Ammon's horn (tissue), 1 donor: ENCODE data around the gene BMP7.

ENCODE experiments used
- DNase-seq: peaks from one replicate; pipeline ENCODE4 v3.0.0-alpha.2; 2016; ENCODE audit warnings: low spot score

Gene BMP7

GRCh38 chr20:57229490-57229889 is 37.0 kb downstream of the BMP7 start:
- no peak for DNase-seq

DNA sequence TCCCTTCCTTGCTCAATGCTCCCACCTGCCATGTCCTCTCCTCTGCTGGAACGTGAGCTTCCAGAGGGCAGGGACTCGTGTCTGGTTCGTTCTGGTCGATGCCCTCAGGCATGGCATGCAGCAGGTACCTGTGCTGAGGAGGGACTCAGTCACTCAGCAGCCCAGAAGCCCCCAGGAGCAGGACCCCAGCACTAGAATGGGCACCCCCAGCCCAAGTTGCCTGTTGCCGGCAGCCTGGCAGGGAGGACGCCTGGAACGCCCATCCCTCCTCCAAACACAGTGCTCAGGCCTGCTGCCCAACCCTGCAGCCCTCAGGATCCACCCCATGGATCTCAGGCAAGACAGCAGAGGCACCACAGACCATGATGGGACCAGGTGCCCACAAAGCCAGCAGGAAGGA is 40.6 kb downstream of the BMP7 start:
- DNase-seq = no peak

GRCh38 chr20:57225197-57225733 is 41.2 kb downstream of the BMP7 start:
- no peak for DNase-seq

GRCh38 chr20:57224641-57225138 is 41.8 kb downstream of the BMP7 start:
- no peak for DNase-seq

DNA sequence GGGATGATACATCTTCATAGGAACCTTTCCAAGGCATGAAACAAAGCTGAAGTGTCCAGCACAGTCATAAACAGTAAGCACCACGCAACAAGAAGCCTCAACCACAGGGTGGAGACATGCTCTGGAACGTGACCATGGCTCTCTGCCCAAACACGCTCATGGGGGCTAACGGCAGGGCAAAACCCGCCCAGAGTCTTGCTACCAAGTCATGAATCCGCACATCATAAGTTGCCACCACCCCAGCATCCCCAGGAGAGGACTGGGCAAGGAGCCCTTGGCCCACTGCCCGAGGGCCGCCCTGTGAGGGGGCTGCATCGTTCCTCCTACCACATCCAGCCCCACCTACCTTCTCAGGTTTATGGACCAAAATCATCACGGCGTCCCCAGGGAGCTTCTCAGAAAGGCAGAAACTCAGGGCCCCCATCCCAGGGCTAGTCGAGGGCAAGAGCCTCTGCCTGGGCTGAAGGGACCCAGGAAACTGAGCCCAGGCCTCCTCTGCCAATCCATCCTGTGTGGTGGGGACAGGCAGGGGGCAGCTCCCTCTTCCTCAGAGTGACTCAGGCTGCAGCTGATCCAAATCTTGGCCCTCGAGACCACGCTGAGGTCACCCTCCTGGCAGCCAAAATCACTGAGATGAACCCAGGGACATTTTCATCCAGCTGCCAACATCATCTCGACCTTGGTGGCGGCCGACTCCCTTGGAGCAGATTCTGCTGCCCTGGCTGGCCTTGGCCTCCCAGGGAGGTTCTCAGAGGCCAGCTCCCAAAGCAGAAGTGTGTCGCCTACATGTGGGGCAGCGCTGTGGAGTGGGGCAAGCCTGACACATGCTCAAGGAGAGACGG is 42.6 kb downstream of the BMP7 start:
- no peak for DNase-seq

- DNase-seq = no peak
Measured at GRCh38 chr20:57222631-57222950, 43.9 kb downstream of the BMP7 start.

DNA sequence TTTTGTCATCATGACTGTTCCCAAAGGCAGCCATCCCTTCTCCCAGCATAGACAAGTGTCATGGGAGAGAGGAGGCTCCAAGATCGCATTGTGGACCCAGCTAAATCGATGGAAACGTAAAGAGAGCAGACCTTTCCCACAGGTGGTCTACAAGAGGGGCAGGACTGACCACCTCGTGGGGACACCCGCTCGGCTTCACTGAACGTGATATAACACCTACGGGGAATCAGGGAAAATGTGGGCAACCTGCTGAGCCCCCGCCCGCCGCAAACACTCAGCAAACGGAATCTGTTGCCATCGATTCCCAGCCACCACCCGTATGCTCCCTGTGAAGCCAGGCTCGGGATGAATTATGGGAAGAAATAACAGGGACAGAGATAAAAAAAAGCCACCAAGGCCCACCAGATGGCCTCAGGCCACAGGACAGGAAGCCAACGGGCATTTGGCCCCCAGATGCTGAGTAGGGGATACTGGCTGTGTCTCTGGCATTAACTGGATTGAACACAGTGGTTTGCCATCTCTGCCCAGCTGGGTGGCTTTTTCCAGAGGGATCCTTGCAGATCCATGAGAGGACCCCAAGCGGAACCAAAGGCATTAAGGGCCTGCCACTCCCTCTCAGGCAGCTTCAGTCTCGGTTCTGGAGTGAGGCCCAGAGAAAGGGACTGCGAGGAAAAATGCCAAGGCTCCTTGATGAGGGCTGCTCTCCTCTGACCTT is 44.4 kb downstream of the BMP7 start:
- no peak for DNase-seq

DNA sequence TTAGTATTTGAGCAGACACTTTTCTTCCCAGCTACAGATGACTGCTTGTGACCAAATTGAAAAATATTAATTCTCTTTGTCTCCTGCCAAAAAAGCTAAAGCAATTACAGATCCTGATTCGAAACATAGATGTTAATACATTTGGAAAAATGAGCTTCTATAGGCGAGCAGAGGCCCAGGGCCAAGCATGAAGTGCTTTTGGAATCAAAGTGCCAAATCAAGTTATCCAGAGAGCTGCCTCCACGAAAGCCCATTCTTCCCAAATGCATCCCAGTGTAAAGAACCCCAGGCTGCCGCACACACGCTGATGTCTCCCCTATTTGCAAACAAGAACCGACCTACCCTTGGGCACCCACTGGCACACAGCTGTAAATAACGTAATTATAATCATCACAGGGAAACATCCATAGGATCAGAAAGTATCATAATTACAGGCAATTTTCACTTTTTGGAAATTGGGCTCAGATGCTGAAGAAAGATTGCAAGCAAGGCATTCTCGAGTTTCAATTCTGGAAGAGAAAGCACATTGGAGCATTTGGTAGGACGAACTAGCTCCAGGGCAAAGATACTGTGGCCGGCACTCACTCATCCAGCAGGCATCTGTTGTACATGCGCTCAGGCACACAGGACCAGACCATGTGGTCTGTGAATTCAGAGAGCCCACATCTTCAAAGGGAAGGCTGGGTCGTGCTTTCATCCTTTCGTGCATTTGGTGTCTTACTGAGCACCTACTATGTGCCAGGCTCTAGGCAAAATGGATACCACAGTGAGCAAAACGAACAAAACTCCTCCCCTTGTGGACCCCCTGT is 45.9 kb downstream of the BMP7 start:
- DNase-seq = no peak

DNA sequence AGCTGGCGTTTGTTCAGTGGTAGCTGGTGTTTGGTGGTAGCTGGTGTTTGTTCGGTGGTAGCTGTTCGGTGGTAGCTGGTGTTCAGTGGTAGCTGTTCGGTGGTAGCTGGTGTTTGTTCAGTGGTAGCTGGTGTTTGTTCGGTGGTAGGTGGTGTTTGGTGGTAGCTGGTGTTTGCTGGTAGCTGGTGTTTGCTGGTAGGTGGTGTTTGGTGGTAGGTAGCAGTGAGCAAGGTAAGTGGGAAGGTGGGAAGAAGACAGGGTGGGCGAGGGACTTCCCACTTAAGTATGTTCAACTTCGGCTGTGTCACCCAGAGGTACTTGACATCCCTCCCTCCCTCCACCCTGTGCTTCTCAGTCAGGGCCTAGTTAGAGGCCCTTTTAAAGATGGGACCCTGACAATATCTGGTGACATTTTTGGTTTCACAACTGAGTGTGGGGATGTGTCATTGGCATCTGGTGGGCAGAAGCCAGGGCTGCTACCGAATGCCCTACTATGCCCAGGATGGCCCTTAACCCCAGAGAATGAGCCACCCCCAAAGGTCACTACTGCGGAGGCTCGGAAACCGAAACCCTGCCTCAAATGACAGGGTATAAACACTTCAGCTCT is 47.3 kb downstream of the BMP7 start:
- DNase-seq = no peak

GRCh38 chr20:57218489-57218888 is 48.0 kb downstream of the BMP7 start:
- DNase-seq = no peak

- DNase-seq = no peak
Measured at GRCh38 chr20:57217802-57218201, 48.6 kb downstream of the BMP7 start.

DNA sequence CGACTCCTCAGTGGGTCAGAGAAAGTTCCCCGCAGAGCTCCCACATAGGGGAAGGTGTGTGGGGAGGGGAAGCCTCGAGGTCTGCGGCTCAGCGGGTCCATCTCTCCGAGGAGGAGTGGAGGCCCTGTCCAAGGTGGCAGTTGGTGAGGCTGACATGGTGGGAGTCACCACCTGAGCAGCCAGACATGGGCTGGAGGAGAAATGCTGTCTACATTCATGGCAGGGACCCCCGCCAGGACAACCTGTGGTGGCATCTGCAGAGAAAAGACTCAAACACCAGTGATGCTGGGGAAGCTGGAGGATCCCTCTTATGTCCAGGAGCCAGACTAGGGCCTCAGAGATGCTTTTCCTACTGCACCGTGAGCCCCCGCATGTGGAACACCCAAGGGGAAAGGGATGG is 49.8 kb downstream of the BMP7 start:
- DNase-seq = no peak

DNA sequence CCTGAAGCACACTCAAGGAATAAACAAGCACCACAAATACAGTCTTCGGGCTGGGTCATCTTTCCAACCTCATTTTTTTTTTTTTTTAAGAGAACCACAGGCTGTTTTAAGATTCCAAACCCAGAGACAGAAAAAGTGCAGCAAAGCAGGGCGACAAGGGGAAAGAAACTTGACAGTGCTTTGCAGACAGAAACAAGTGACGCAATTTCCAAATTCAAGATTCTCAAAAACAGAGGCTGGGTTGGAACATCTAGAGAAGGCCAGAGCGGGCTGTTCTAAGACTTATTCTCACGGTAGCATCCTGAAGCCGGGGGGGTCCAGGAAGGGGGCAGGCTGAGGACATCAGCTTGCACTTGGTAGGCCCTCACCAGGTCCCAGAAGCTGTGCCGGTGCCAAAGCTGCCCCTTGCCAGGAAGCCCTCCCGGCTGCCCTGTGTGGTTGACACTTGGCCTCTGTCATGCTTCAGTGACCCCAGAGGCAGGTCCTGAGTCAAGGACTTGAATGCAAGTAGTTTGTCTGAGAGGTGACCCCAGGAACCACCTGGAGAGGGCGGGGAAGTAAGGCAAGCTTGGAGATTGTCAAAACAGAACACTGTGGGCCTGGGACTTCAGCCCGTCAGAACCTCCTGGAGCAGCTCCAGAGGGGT is 50.5 kb downstream of the BMP7 start:
- no peak for DNase-seq

GRCh38 chr20:57215426-57215825 is 51.0 kb downstream of the BMP7 start:
- no peak for DNase-seq

DNA sequence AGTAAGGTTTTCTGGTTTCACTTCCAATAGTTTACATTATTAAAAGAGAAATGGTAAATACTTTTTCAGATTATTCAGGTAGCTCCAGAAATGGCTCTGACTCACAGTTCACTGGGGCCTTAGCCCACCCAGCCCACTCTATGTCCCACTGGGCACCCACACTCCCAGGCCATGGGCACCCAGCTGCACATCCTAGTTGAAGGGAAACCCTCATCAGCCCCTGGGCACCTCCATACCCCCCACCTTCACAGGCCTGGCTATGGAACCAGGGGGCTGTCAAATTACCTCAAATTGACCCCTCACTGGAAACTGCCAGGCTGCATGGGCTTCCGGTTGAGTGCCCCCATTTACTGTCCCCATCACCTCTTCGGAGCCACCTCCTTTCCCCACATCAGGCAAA is 51.5 kb downstream of the BMP7 start:
- DNase-seq = no peak

- no peak for DNase-seq
Measured at GRCh38 chr20:57214427-57214826, 52.0 kb downstream of the BMP7 start.

GRCh38 chr20:57213924-57214323 is 52.5 kb downstream of the BMP7 start:
- DNase-seq = no peak

DNA sequence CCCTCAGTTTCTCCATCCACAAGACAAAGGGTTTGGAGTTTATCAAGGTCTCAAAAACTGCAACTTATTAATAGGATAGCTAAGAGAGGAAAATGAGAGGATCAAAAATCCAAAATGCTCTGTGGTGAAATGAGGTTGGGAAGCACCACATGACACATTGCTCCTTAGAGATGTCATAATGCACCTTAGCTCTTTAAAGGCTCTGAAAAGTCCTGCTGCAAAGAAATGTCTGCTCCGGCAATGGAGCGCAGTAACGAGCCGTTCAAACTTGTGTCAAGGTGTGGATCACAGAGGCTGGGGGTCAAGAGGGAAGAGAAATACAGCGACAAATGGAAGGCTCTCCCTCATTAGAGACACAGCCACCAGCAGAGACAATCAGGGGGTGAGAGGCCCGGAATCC is 53.1 kb downstream of the BMP7 start:
- no peak for DNase-seq

GRCh38 chr20:57212534-57213276 is 53.7 kb downstream of the BMP7 start:
- DNase-seq = peak; percentile 53

- DNase-seq = no peak
Measured at GRCh38 chr20:57211908-57212533, 54.4 kb downstream of the BMP7 start.
